OCI-LY3 (cell line): ENCODE data around the gene GALNT2.

Source experiments
- H2AFZ ChIP-seq: fragments of 200-600, 300-600 bp; shearing (Covaris generic); 2 replicates; pipeline ENCODE4 v1.6.0; 2014; ENCODE audit warnings: antibody characterized with exemption, low read depth, low read length
- H3K27ac ChIP-seq: fragments of 200-600, 300-600 bp; sonication (generic); 2 replicates; pipeline ENCODE4 v1.5.1; 2014; ENCODE audit warnings: mild to moderate bottlenecking, low read length, moderate library complexity, mixed read lengths
- H3K27me3 ChIP-seq: fragments of 200-600, 300-600 bp; sonication (generic); 2 replicates; pipeline ENCODE4 v1.6.1; 2014; ENCODE audit warnings: low read depth, low read length, mixed read lengths
- H3K36me3 ChIP-seq: fragments of 200-600, 300-600 bp; sonication (generic); replicated peaks from 2 replicates; pipeline ENCODE3; 2014; ENCODE audit warnings: low read depth, low read length, mixed read lengths
- H3K4me1 ChIP-seq: fragments of 300-600, 200-600 bp; sonication (generic); 2 replicates; pipeline ENCODE4 v1.6.1; 2014; ENCODE audit warnings: low read length, mixed read lengths
- H3K4me2 ChIP-seq: fragments of 200-600, 300-600 bp; sonication (generic); 2 replicates; pipeline ENCODE4 v1.6.1; 2014; ENCODE audit warnings: low read length, mixed read lengths
- H3K4me3 ChIP-seq: fragments of 300-600, 200-600 bp; sonication (generic); 2 replicates; pipeline ENCODE4 v1.5.1; 2014; ENCODE audit warnings: antibody characterized with exemption, mild to moderate bottlenecking, low read length, moderate library complexity
- H3K79me2 ChIP-seq: fragments of 300-600, 200-600 bp; shearing (Covaris generic); 2 replicates; pipeline ENCODE4 v1.6.1; 2014; ENCODE audit warnings: mild to moderate bottlenecking, low read length, mixed read lengths
- H3K9ac ChIP-seq: fragments of 300-600, 200-600 bp; shearing (Covaris generic); 2 replicates; pipeline ENCODE4 v1.6.0; 2014; ENCODE audit warnings: mild to moderate bottlenecking, low read length, moderate library complexity
- H3K9me3 ChIP-seq: fragments of 200-600, 300-600 bp; shearing (Covaris generic); 2 replicates; pipeline ENCODE4 v1.6.1; 2014; ENCODE audit warnings: low read length, mixed read lengths; ENCODE audit not compliant: insufficient read depth
- H4K20me1 ChIP-seq: fragments of 200-600, 300-600 bp; sonication (generic); 2 replicates; pipeline ENCODE4 v1.6.1; 2016; ENCODE audit warnings: low read length, mixed read lengths; ENCODE audit not compliant: insufficient read depth
- CTCF ChIP-seq: fragments of 200-600, 300-600 bp; sonication (generic); IDR thresholded peaks from 2 replicates; pipeline ENCODE4 v1.5.1; 2014; ENCODE audit warnings: antibody characterized with exemption, low read length, low read depth
- EZH2phosphoT487 ChIP-seq: fragments of 200-600 bp; shearing (Covaris generic); IDR thresholded peaks from 2 replicates; pipeline ENCODE4 v1.6.1; 2018; ENCODE audit warnings: antibody characterized with exemption, mixed run types, low read depth

GALNT2 gene

GRCh38 chr1:230201445-230201844 lies 134.4 kb downstream of the GALNT2 start:
- Histone ChIP-seq H3K4me2 (no peak overlapping the region), H2AFZ (no peak overlapping the region), H3K27ac (no peak overlapping the region), H3K9ac (no peak overlapping the region), H3K27me3 (no peaks in the 10 kb centered on the region), H3K79me2 (no peaks in the 10 kb centered on the region), H4K20me1 (peaks cover 5% of the 10 kb centered on the region), H3K4me3 (no peak overlapping the region), H3K36me3 (peaks cover 8% of the 10 kb centered on the region), H3K9me3 (no peaks in the 10 kb centered on the region), H3K4me1 (no peaks in the 10 kb centered on the region)
- TF ChIP-seq CTCF (no peak), EZH2phosphoT487 (no peak)

GRCh38 chr1:230204842-230205241 lies 137.8 kb downstream of the GALNT2 start:
- no peaks in the 10 kb centered on the region for H3K27me3 ChIP-seq
- H3K4me1 ChIP-seq, result no peaks in the 10 kb centered on the region
- H3K36me3 ChIP-seq, result peaks cover 8% of the 10 kb centered on the region
- no peaks in the 10 kb centered on the region for H3K79me2 ChIP-seq
- H3K4me2 ChIP-seq, result no peak overlapping the region
- H3K27ac ChIP-seq, result no peak overlapping the region
- no peak overlapping the region for H3K9ac ChIP-seq
- TF ChIP-seq CTCF (no peak), EZH2phosphoT487 (no peak)
- no peak overlapping the region for H2AFZ ChIP-seq
- no peaks in the 10 kb centered on the region for H3K9me3 ChIP-seq
- no peak overlapping the region for H3K4me3 ChIP-seq
- H4K20me1 ChIP-seq, result peaks cover 5% of the 10 kb centered on the region

- Histone ChIP-seq H2AFZ (no peak overlapping the region), H3K36me3 (peaks cover 8% of the 10 kb centered on the region), H3K79me2 (no peaks in the 10 kb centered on the region), H4K20me1 (peaks cover 7% of the 10 kb centered on the region), H3K9ac (no peak overlapping the region), H3K4me2 (no peak overlapping the region), H3K4me1 (no peaks in the 10 kb centered on the region), H3K4me3 (no peak overlapping the region), H3K9me3 (no peaks in the 10 kb centered on the region), H3K27me3 (no peaks in the 10 kb centered on the region), H3K27ac (no peak overlapping the region)
- TF ChIP-seq EZH2phosphoT487, result no peak
- no peak for TF ChIP-seq CTCF
These were observed 138.7 kb downstream of the GALNT2 start for GRCh38 chr1:230205719-230206198.

GRCh38 chr1:230206207-230206606 lies 139.2 kb downstream of the GALNT2 start:
- H3K4me1 ChIP-seq, result no peaks in the 10 kb centered on the region
- no peak overlapping the region for H2AFZ ChIP-seq
- H4K20me1 ChIP-seq, result peaks cover 11% of the 10 kb centered on the region
- H3K79me2 ChIP-seq, result no peaks in the 10 kb centered on the region
- H3K4me3 ChIP-seq, result no peak overlapping the region
- peaks cover 8% of the 10 kb centered on the region for H3K36me3 ChIP-seq
- no peaks in the 10 kb centered on the region for H3K9me3 ChIP-seq
- no peak overlapping the region for H3K27ac ChIP-seq
- H3K27me3 ChIP-seq, result no peaks in the 10 kb centered on the region
- no peak overlapping the region for H3K4me2 ChIP-seq
- no peak overlapping the region for H3K9ac ChIP-seq
- TF ChIP-seq EZH2phosphoT487 (no peak), CTCF (no peak)
